Measurements from ENCODE around the gene CDKN2C.

GRCh38 chr1:50973875-50974617 is 4.0 kb downstream of the CDKN2C start:
- TF ChIP-seq EZH2 (IDR thresholded peaks at IDR 0.05; ENCODE audit: low read length, missing control alignments), result no peak
- TF ChIP-seq CTCF (conservative IDR thresholded peaks at IDR 0.05 in 1 of 2, IDR thresholded peaks at IDR 0.05 in 1 of 2; ENCODE audit: low read depth in 1 of 2, low read length in 2 of 2), result no peak
